HG03139 (cell line): ENCODE results near the gene RAET1G.
"Not testable (repeated sequence)": the region's sequence is repeated elsewhere in the genome, so short reads cannot be mapped to it uniquely, and the experiment has no call there.

Experiments used
- ATAC-seq: cut with Tn5 transposase; IDR thresholded peaks from one replicate; pipeline ENCODE4 v1.9.1; 2021; ENCODE audit not compliant: unreplicated experiment

The RAET1G gene, protein sequence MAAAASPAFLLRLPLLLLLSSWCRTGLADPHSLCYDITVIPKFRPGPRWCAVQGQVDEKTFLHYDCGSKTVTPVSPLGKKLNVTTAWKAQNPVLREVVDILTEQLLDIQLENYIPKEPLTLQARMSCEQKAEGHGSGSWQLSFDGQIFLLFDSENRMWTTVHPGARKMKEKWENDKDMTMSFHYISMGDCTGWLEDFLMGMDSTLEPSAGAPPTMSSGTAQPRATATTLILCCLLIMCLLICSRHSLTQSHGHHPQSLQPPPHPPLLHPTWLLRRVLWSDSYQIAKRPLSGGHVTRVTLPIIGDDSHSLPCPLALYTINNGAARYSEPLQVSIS

GRCh38 chr6:149922642-149923326, at the start of gene RAET1G:
Gene RAET1G, minus strand, starts transcription at chr6:149923121. Its CDS starts 111 bp downstream, at chr6:149923010.
- ATAC-seq: no peak

DNA sequence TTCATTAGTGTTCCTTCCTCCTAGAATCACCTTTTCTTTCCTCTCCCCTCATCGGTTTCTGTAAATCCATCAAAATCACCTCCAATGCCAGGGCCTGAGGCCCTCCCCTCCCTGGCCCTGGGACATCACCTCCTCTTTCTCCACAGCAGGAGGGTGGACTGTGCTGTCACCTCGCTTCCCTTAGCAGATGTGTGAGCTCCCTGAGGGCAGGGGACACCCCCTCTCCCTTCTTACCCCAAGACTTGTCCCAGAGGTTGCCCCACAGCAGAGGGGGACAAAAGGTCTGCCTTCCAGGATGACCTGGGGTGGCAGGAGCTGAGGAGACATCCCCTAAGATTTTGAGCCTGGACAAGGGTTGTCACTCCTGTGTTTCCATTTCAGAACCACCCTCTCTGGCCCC, 46.7 kb upstream of the RAET1G start:
- no peak for ATAC-seq

DNA sequence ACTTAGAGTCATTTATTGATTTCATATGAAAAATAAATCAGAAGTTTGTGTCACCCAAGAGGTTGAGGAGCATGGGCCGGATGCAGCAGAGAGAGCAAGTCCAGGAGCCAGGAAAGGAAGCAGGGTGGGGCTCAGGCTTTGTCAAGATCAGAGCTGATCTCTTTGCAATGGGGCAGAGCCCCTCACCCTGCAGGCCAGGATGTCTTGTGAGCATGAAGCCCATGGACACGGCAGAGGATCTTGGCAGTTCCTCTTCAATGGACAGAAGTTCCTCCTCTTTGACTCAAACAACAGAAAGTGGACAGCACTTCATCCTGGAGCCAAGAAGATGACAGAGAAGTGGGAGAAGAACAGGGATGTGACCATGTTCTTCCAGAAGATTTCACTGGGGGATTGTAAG, 46.0 kb upstream of the RAET1G start:
- ATAC-seq: not testable (repeated sequence)

DNA sequence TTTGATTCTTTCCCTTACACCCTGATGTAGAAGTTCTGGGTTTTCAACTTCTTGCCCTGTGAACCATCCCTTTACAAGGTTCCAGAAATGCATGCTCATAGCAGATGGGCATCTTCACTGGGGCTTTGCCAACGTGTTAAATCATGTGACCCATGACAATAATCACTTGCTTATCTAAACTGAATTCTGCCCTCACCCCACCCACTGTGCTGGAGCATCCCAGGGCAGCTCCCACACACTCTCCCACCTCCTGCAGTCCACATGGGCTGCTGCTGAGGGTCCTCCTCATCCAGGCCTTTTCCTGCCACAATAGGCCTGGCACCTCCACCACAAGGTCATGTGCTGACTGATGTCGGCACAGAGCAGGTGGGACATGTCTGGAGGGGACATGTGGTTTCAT, 45.1 kb upstream of the RAET1G start:
- not testable (repeated sequence) for ATAC-seq

DNA sequence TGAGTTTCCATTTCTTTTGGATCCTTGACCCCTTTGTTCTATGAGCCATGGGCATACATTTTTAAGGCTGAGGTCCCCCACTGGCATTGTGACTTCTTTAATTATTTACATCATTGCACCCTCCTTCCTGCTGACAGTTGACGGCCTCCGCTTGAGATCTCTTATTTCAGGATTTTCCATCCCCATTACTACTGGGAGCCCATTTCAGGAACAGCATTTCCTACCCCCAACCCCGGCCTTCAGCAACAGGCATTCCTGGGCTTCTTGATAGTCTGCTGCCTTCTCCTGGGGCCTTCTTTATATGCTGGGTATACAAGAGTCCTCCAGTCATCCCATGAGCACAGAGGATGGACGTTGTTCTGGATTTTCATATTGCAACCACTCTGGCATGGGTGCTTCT, 44.7 kb upstream of the RAET1G start:
- no peak for ATAC-seq

DNA sequence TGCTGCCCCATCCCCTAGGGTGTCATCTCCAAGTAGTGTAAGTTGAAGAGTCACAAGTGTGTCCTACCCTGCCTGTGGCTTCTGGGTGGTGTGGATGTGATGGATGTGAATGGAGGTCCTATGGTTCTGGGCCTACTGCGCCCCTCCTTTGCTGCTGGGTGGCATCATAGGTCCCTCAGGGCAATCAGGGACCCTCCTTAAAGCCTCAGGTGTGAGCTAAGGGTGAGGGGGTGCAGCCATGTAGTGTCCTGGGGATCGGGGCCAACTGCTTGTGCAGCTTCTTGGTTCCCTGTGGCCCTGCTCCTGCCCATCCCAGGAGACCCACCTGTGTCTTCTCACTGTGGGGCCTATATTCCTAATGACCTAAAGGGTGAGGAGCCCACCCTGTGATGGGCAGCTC, 43.4 kb upstream of the RAET1G start:
- not testable (repeated sequence) for ATAC-seq

DNA sequence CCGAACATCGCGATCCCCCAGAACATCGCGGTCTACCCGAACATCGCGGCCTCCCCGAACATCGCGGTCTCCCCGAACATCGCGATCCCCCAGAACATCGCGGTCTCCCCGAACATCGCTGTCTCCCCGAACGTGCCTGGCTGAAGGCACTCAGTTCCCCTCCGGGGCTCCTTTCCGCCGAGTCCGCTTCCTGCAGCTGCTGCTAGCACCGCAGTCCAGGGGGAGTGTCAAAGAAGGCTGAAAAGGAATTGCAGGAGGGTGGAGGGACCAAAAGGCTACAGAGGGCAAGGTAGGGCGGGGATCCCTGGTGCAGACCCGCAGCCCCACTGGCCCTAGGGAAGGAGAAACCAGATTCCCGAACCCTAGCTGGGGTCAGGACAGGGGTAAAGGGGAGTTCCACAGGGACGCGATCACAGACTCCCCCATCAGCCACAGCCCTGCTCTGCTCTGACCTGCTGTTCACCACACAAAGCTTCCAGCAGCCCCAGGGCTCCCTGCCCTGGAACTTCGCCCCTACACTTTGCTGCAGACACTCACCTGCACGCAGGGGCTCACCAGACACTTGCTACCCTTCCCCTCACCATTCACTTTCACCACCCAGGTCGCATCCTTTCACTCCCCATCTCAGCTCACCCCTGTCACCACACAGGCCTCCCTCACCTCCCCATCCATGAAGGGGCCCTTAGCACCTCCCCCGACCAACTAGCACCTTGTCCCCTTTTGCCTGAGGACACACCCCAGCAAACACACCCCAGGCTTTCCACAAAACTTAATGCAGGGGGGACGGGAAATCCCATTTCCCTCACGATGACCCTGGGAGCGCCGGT, 42.5 kb upstream of the RAET1G start:
- no peak for ATAC-seq

- ATAC-seq: no peak
Observed at GRCh38 chr6:149964308-149965193, 41.6 kb upstream of the RAET1G start.

- no peak for ATAC-seq
Observed at GRCh38 chr6:149963462-149964307, 40.8 kb upstream of the RAET1G start, which contains the start of gene ULBP1. Gene ULBP1, plus strand, starts transcription at chr6:149963943. Its CDS starts 107 bp downstream, at chr6:149964050.

GRCh38 chr6:149963212-149963461, 40.2 kb upstream of the RAET1G start:
- ATAC-seq: no peak

- no peak for ATAC-seq
Observed at GRCh38 chr6:149962461-149963211, 39.7 kb upstream of the RAET1G start.

GRCh38 chr6:149961728-149962425, 39.0 kb upstream of the RAET1G start:
- no peak for ATAC-seq

GRCh38 chr6:149960488-149960887, 37.6 kb upstream of the RAET1G start:
- no peak for ATAC-seq

DNA sequence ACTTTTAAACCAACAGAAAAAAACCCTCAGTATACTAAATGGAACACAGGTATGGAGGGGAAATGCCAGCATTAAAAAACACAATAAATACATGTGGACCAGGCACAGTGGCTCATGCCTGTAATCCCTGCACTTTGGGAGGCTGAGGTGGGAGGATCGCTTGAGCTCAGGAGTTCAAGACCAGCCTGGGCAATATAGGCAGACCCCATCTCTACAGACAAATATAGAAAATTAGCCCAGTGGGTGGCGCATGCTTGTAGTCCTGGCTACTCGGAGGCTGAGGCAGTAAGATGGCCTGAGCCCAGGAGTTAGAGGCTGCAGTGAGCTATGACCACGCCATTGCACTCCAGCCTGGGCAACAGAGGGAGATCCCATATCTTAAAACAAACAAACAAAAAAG, 36.9 kb upstream of the RAET1G start:
- not testable (repeated sequence) for ATAC-seq

GRCh38 chr6:149958124-149958523, 35.2 kb upstream of the RAET1G start:
- ATAC-seq: not testable (repeated sequence)

- ATAC-seq: not testable (repeated sequence)
Observed at GRCh38 chr6:149955654-149956317, 32.9 kb upstream of the RAET1G start.

DNA sequence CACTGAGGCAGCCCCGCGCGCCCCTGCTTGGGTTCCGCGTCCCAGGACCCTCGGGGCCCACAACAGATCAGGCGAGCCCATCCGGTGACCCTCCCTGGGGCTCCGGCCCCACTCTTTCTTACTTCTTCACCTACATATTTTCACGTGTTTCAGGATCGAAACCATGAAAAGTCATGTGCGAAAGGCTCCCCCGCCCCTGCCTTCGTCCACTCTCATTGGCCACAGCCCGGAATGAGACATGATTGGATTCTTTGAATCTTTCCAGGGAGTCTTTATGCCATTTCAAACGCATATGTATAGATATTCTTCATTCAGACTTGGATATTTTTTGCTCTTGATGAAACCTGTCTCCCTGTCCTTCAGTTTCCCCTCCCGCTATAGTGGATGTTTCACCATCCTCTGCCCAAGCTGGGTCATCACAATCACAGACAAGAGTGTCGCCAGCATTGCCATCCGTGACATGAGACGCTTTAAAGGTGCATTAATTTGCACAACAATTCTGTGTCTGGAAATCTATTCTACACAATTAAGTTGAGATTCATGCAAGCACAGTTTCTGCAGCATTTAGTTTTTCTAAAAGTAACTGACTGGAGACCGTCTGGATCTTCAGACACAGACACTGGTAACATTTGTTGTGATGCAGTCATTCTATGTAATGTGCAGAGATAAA, 32.2 kb upstream of the RAET1G start:
- not testable (repeated sequence) for ATAC-seq
